HG03439 (cell line): ENCODE results near the gene ADA.
"Not testable (repeated sequence)": the region's sequence is repeated elsewhere in the genome, so short reads cannot be mapped to it uniquely, and the experiment has no call there.

Experiments used
- ATAC-seq: cut with Tn5 transposase; IDR thresholded peaks from one replicate; pipeline ENCODE4 v1.9.1; 2021; ENCODE audit warnings: mild to moderate bottlenecking, moderate library complexity; ENCODE audit not compliant: unreplicated experiment

The ADA gene

GRCh38 chr20:44678990-44679611, 27.6 kb upstream of the ADA start:
- ATAC-seq: no peak

GRCh38 chr20:44678242-44678641, 26.7 kb upstream of the ADA start:
- ATAC-seq: no peak

DNA sequence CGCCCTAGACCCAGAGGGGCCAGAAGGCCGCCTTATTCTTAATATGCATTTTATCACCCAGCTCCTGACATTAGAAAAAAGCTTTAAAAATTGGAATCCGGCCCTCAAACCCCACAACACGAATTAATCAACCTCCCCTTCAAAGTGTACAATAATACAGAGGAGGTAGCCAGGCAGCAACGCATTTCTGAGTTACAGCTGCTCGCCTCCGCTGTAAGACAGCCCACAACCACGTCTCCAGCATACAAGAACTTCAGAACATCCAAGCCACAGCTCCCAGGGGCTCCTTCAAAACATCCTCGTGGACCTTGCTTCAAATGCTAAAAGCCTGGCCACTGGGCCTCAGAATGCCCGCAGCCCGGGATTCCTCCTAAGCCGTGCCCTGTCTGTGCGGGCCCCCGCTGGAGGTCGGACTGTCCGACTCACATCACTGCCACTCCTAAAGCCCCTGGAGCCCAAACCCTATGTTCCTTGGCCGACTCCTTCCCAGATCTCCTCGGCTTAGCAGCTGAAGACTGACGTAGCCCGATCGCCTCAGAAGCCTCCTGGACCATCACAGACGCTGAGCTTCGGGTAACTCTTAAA, 20.9 kb upstream of the ADA start:
- ATAC-seq: not testable (repeated sequence)

DNA sequence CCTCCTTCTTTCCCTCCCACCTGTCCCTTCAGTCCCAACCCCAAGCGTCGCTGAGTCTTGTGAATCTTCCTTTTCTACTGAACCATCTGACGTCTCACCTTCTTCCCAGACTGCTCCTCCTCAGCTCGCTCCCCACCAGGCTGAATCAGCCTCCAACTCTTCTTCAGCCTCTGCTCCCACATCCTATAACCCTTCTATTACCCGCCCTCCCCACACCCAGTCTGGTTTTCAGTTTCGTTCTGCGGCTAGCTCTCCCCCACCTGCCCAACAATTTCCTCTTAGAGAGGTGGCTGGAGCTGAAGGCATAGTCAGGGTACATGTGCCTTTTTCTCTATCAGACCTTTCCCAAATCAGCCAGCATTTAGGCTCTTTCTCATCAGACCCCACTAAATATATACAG, 20.0 kb upstream of the ADA start:
- not testable (repeated sequence) for ATAC-seq

DNA sequence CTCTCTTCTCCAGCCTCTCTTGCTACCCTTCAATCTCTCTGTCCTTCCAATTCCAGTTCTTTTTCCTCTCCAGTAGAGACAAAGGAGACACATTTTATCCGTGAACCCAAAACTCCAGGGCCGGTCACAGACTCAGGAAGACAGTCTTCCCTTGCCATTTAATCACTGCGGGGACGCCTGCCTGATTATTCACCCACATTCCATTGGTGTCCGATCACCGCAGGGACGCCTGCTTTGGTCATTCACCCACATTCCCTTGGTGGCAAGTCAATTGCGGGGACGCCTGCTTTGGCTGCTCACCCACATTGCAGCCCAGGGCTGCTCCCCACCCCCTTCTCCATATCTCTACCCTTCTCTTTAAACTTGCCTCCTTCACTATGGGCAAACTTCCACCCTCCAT, 19.4 kb upstream of the ADA start:
- ATAC-seq: not testable (repeated sequence)

DNA sequence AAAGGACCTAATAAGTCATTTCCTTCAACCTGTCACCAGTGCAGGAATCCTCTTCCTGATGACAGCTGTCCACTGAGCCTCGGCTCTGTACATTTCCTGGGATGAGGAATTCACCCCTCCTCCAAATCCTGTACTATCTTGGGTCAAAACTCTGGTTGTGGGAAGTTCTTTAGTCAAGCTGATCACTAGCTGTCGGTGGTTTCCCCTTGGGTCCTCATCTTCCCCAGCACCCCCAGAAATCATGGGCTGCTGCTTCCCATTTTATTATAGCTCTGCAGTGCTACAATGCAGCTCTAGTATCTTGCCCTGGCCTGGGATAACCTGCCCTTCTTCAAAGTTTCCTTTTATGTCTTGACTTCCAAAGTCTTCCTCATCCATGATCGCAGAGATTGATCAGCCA, 14.6 kb upstream of the ADA start:
- no peak for ATAC-seq

- no peak for ATAC-seq
These were observed 12.6 kb upstream of the ADA start for GRCh38 chr20:44664131-44664530.

DNA sequence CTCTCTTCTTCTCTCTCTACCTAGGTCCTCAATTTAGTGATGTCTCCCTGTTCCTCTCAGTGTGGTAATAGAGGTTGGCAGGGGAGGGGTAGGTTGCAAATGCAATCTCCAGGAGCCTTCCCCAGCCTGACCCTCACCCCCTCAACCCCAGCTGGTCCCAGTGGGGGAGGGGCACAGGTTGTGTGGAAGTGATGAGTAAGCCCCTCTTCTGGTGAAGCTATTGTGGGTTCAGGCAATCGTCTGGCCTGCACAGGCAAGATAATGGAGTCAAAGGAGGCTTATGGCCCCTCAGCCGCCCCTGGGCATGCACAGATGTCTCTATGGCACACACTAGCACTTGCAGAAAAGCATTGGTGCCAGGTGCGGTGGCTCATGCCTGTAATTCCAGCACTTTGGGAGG, 10.8 kb upstream of the ADA start:
- ATAC-seq: no peak

DNA sequence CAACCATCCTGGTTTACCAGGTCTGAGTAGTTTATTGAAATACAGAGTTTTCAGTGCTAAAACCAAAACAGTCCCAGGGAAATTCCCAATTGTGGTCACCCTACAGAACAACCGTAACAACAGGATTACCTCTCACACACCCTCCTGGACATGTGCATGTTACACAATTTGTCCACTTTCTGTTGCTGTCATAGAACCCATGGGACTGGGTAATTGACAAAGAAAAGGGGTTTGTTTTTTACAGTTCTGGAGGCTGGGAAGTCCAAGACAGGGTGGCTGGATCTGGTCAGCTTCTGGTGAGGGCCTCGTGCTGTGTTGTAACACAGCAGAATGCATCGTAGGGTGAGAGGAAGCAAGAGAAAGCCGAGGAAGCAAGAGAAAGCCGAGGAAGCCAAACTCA, 9.1 kb upstream of the ADA start:
- ATAC-seq: no peak

DNA sequence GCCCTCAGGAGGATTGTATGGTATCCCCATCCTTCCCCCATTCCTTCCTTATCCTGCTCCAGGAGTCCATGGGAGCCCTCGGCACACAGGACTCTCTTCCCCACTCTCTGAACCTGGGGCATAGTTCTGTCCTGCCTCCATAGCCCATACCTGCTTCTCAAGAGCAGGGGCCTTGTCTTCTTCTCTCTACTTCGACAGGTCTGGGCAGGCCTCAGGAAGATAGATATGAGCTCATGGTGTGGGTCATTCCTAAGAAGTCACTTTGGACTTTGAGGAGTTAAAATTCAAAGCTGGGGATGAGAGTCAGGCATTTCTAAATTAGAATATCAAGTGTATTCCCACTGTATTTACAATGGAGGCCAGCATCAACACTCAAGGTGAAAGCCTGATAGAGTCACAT, 8.4 kb upstream of the ADA start:
- ATAC-seq: no peak

DNA sequence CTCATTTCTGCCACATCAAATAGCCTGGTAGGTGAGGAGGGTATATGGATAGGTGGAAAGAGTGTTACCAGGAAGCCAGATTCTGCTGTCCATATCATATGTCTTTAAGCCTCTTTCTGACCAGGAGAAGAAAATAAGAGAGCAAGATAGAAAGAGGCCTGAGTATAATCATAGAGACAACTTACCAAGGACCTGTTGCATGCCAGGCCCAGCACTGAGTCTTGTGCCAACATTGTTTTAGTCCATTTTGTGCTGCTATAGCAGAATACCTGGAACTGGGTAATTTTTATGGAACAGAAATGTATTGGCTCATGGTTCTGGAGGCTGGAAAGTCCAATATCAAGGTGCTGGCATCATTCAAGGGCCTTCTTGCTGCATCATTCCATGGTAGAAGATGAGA, 7.3 kb upstream of the ADA start:
- no peak for ATAC-seq

DNA sequence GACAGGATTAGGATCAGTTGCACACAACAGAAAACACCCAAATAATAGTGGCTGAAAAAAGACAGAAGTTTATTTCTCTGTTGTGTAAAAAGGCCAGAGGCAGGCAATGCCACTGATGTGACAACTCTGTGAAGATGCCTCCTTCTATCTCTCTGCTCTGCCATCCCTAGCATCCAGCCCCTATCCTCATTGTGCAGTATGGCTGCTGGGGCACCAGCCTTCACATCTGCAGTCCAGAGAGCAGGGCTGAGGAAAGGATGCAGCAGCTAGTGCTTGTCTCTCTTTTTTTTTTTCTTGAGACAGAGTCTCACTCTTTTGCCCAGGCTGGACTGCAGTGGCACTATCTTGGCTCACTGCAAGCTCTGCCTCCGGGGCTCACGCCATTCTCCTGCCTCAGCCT, 6.4 kb upstream of the ADA start:
- ATAC-seq: no peak

- no peak for ATAC-seq
These were observed 4.9 kb upstream of the ADA start for GRCh38 chr20:44656448-44656847.

DNA sequence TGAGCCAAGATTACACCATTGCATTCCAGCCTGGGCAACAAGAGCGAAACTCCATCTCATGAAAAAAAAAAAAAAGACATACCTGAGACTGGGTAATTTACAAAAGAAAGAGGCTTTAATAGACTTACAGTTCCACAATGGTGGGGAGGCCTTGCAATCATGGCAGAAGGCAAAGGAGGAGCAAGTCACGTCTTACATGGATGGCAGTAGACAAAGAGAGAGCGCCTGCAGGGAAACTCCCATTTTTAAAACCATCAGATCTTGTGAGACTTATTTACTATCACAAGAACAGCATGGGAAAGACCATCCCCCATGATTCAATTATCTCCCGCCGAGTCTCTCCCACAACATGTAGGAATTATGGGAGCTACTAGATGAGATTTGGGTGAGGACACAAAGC, 2.7 kb upstream of the ADA start:
- not testable (repeated sequence) for ATAC-seq

- ATAC-seq: no peak
These were observed 2.0 kb upstream of the ADA start for GRCh38 chr20:44653546-44653945.

- ATAC-seq: no peak
These were observed 140 bp downstream of the ADA start for GRCh38 chr20:44651434-44651683.

GRCh38 chr20:44650771-44651433, 597 bp downstream of the ADA start:
- ATAC-seq: no peak

GRCh38 chr20:44649976-44650375, 1.5 kb downstream of the ADA start:
- ATAC-seq: no peak

DNA sequence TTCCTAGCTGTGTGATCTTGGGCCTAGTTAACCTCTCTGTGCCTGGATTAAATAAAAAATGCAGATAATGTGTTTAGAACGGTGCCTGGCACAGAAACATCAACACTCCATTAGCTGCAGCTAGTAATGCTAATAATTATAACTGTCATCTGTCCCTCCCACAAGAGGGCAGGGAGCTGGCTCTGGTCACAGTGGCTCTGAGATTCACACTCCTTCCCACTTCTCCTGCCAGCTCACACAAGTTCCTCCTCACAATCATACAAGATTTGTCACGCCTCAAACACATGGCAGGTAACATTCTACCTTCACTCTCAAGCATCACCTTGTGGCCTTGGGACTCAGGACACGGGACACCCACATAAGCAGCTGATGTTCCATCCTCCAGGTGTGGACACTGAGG, 2.4 kb downstream of the ADA start:
- no peak for ATAC-seq

- no peak for ATAC-seq
These were observed 2.9 kb downstream of the ADA start for GRCh38 chr20:44648579-44648978.

DNA sequence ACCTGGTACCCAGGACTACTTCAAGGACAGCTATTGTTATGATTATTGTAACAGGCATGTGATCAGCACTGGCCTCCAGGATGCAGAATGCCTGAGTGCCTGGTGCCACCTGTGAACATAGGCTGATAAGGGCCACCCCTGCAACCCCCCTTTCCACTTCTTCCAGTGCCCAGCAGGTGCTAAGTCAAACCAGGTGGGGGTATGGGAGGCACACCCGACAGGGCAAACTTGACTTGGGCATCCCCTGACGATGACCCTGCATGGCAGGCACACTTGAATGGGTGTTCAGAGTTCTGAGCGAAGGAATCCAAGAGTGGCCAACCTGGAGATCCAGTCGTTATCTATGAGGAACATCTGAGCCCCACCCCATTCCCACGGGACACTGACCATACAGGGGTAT, 3.4 kb downstream of the ADA start:
- no peak for ATAC-seq

DNA sequence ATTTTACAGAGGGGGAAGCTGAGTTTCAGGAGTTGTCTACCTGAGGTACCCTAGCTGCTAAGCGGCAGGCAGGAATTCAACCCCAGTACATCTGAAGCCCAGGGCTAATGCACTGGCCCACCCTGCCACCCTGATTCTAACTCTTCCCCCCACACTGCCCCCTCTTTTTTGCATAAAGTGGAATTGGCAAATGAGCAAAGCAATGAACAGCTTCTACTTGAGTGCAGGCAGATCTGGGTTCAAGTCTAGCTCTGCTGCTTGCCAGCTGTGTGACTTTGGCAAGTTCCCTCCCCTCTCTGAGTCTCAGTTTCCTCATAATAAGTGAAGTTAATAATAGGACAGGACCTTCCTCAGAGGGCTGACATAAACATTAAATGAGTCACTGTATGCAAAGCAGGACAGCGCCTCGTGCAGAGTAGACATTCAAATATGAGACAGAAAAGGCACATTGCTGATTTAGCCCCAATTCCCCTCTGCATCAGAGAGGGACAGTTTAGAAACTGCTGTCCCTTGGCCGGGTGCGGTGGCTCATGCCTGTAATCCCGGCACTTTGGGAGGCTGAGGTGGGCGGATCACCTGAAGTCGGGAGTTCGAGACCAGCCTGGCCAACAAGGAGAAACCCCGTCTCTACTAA, 4.7 kb downstream of the ADA start:
- peak; percentile 40 for ATAC-seq
